Measurements from ENCODE around the gene DGKI. TPM values are rescaled to one million over a fixed set of nuclear protein-coding genes. Genes with fewer than 3 reads are reported as not detected.
A peak's percentile ranks its signal among the peaks of the same experiment; 100 is the strongest.

DGKI gene
- total and polyA plus RNA-seq, 9 of the 15 experiments (the other 6 are each of a cell fraction or from before 2014, with no cell fraction given) = 0.11 to 0.54 (median 0.15) TPM; not detected in 5

DNA sequence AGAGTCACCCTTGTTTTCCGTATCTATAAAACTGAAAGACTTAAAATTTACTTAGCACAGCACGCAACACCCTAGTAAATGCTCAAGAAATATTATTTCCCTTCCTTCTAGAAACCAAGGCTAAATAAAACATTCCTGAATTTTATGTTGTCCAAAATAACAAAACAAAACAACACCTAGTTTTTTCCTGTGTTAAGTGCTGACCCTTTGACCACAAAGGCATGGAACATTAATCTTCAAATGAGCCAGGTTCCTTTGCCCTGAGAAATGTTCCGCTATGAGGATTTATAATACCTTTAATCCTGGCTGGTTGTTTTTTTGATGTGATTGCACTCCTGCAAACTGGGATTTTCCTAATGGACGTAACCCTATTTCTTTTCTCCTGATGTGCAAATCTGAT, 29.0 kb upstream of the DGKI start:
- Histone ChIP-seq H4K20me1 (replicated peaks; ENCODE audit: control insufficient read depth, insufficient read depth, low read length) (no peaks in the 10 kb centered on the region), H3K4me2 (ENCODE audit: insufficient read depth, low read length) (no peak overlapping the region), H3K9me3 (replicated peaks; ENCODE audit: control insufficient read depth, insufficient read depth, low read depth, low read length) (no peaks in the 10 kb centered on the region), H2AFZ (ENCODE audit: low read depth, low read length) (no peak overlapping the region), H3K9me1 (ENCODE audit: control insufficient read depth, insufficient read depth, low read length) (no peaks in the 10 kb centered on the region), H3K27ac (ENCODE audit: extremely low read depth, low read depth, low read length) (no peak overlapping the region), H3K9ac (ENCODE audit: insufficient read depth in 1 of 2, low read depth in 2 of 2, low read length in 2 of 2) (no peak overlapping the region), H3K27me3 (ENCODE audit: control insufficient read depth in 2 of 2, insufficient read depth in 2 of 2, low read length in 2 of 2) (no peaks in the 10 kb centered on the region), H3K4me1 (replicated peaks in 1 of 2; ENCODE audit: control insufficient read depth in 2 of 2, insufficient read depth in 2 of 2, low read length in 2 of 2) (peaks cover 10 to 14% of the 10 kb centered on the region in 2 experiments; a peak in 4 of 5 replicates), H3K36me3 (ENCODE audit: control insufficient read depth, insufficient read depth, low read length) (peaks cover 62% of the 10 kb centered on the region), H3K4me3 (no peak overlapping the region), H3K79me2 (ENCODE audit: control insufficient read depth, insufficient read depth, low read length) (no peaks in the 10 kb centered on the region)
- intact Hi-C loops (cut with micrococcal nuclease) = no loop called here
- 94% methylated on average over 4 of the region's 4 CpGs for WGBS (ENCODE audit: insufficient coverage, low coverage, missing lambda C conversion rate)
- no peak for TF ChIP-seq ZNF274 (IDR thresholded peaks at IDR 0.05; ENCODE audit: borderline replicate concordance, low read depth, low read length)
- TF ChIP-seq PURB (CRISPR knock-in tag; IDR thresholded peaks at IDR 0.05; ENCODE audit: low read depth) = no peak
- POLR2A ChIA-PET = no interaction called here
- DNase-seq (ENCODE audit: extremely low read depth in 1 of 4, low spot score in 3 of 4) (no peak), ATAC-seq (no peak), FAIRE-seq (no peak)
- in situ Hi-C loops (cut with MboI) = no loop called here
- CTCF ChIA-PET (ENCODE audit: low intra/inter-chr PET ratio) = no interaction called here
- TSS peak; percentile 20 for BruUV-seq (replicated peaks)

DNA sequence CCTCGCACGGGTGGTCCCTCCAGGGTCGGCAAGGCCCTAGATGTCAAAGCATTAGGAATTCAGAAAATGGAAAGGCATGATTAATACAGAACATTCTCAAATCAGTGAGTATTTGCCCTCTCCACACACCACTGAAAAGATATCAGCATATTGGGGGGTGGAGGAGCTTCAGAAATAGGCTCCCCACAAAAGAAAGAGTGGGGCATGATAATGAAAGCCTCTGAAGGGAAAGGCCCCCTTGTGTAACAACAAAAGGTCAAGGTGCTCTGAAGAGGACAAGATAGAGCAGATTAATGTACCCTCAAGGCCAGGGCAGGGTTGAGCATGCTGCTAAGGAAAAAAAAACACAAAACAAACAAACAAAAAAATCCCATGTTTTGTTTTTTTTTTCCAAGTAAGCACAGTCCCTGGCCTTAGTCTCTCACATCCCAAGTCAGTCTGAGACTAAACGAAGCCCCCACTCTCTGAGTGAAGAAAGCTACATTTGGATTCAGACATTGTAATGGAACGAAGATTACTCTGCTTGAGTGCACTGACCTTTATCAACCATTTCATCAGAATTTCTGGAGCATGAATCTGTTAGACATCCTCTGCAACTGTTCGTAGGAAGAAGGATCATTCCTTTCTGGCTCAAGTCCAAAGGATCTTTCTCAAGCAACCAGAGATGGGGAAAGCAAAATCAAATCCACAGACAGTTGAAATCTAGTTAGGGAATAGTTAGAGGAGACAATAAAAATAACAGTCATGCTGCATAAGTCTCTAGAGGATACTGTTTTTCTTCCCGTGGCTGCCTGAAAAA, 27.4 kb upstream of the DGKI start:
- Histone ChIP-seq H3K4me1 (replicated peaks in 1 of 2; ENCODE audit: control insufficient read depth in 2 of 2, insufficient read depth in 2 of 2, low read length in 2 of 2) (peaks cover 6 to 12% of the 10 kb centered on the region in 2 experiments; a peak in 3 of 5 replicates), H2AFZ (ENCODE audit: low read depth, low read length) (no peak overlapping the region), H3K27ac (ENCODE audit: extremely low read depth, low read depth, low read length) (no peak overlapping the region), H3K27me3 (ENCODE audit: control insufficient read depth in 2 of 2, insufficient read depth in 2 of 2, low read length in 2 of 2) (no peaks in the 10 kb centered on the region), H4K20me1 (replicated peaks; ENCODE audit: control insufficient read depth, insufficient read depth, low read length) (no peaks in the 10 kb centered on the region), H3K9me3 (replicated peaks; ENCODE audit: control insufficient read depth, insufficient read depth, low read depth, low read length) (no peaks in the 10 kb centered on the region), H3K4me3 (no peak overlapping the region), H3K79me2 (ENCODE audit: control insufficient read depth, insufficient read depth, low read length) (no peaks in the 10 kb centered on the region), H3K36me3 (ENCODE audit: control insufficient read depth, insufficient read depth, low read length) (peaks cover 46% of the 10 kb centered on the region; the same call in 2 of the 3 replicates), H3K9ac (ENCODE audit: insufficient read depth in 1 of 2, low read depth in 2 of 2, low read length in 2 of 2) (no peak overlapping the region), H3K4me2 (ENCODE audit: insufficient read depth, low read length) (no peak overlapping the region), H3K9me1 (ENCODE audit: control insufficient read depth, insufficient read depth, low read length) (no peaks in the 10 kb centered on the region)
- no TSS peak for BruUV-seq (replicated peaks)
- intact Hi-C loops (cut with micrococcal nuclease) = no loop called here
- in situ Hi-C loops (cut with MboI) = no loop called here
- TF ChIP-seq KDM1A (IDR thresholded peaks at IDR 0.05) (no peak), NEUROD1 (IDR thresholded peaks at IDR 0.05; ENCODE audit: borderline replicate concordance, low read depth, low read length, partially characterized antibody) (no peak), DIDO1 (tag; IDR thresholded peaks at IDR 0.05; ENCODE audit: low read depth) (no peak), CBFB (CRISPR knock-in tag; IDR thresholded peaks at IDR 0.05) (no peak), NFIC (IDR thresholded peaks at IDR 0.05) (peak; percentile 70), TBL1XR1 (IDR thresholded peaks at IDR 0.05; ENCODE audit: low read length in 2 of 2) (no peak)
- TF ChIP-seq, protein P1, sequence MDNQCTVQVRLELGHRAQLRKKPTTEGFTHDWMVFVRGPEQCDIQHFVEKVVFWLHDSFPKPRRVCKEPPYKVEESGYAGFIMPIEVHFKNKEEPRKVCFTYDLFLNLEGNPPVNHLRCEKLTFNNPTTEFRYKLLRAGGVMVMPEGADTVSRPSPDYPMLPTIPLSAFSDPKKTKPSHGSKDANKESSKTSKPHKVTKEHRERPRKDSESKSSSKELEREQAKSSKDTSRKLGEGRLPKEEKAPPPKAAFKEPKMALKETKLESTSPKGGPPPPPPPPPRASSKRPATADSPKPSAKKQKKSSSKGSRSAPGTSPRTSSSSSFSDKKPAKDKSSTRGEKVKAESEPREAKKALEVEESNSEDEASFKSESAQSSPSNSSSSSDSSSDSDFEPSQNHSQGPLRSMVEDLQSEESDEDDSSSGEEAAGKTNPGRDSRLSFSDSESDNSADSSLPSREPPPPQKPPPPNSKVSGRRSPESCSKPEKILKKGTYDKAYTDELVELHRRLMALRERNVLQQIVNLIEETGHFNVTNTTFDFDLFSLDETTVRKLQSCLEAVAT (IDR thresholded peaks at IDR 0.05) = peak in 1 of 2 experiments; percentile 55; a peak in 1 of 4 replicates
- TF ChIP-seq, protein P2, sequence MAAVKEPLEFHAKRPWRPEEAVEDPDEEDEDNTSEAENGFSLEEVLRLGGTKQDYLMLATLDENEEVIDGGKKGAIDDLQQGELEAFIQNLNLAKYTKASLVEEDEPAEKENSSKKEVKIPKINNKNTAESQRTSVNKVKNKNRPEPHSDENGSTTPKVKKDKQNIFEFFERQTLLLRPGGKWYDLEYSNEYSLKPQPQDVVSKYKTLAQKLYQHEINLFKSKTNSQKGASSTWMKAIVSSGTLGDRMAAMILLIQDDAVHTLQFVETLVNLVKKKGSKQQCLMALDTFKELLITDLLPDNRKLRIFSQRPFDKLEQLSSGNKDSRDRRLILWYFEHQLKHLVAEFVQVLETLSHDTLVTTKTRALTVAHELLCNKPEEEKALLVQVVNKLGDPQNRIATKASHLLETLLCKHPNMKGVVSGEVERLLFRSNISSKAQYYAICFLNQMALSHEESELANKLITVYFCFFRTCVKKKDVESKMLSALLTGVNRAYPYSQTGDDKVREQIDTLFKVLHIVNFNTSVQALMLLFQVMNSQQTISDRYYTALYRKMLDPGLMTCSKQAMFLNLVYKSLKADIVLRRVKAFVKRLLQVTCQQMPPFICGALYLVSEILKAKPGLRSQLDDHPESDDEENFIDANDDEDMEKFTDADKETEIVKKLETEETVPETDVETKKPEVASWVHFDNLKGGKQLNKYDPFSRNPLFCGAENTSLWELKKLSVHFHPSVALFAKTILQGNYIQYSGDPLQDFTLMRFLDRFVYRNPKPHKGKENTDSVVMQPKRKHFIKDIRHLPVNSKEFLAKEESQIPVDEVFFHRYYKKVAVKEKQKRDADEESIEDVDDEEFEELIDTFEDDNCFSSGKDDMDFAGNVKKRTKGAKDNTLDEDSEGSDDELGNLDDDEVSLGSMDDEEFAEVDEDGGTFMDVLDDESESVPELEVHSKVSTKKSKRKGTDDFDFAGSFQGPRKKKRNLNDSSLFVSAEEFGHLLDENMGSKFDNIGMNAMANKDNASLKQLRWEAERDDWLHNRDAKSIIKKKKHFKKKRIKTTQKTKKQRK (IDR thresholded peaks at IDR 0.05; ENCODE audit: borderline replicate concordance, low read depth, low read length) = no peak
- ATAC-seq (no peak), FAIRE-seq (no peak), DNase-seq (ENCODE audit: extremely low read depth in 1 of 4, low spot score in 3 of 4) (no peak)
- ChIA-PET POLR2A (interaction anchor here (1.2 kb wide), 1 partner anchor 11 kb away, joined by 4 read pairs; no protein-coding TSS in a partner anchor), CTCF (ENCODE audit: low intra/inter-chr PET ratio) (no interaction called here)
- WGBS (ENCODE audit: insufficient coverage, low coverage, missing lambda C conversion rate) = 70% methylated on average over 7 of the region's 7 CpGs
